GM23248 (cell line): Measurements from ENCODE around the gene SPEF2.

ENCODE experiments used
- EZH2 ChIP-seq: fragments of 200-600 bp; sonication (generic); IDR thresholded peaks from 2 replicates; pipeline ENCODE4 v1.6.1; 2018; ENCODE audit warnings: antibody characterized with exemption, mild to moderate bottlenecking; ENCODE audit not compliant: insufficient read depth, poor library complexity, severe bottlenecking
- EZH2phosphoT487 ChIP-seq: fragments of 200-600 bp; sonication (generic); IDR thresholded peaks from 2 replicates; pipeline ENCODE4 v1.6.1; 2018; ENCODE audit warnings: antibody characterized with exemption, moderate library complexity, mild to moderate bottlenecking, low read depth; ENCODE audit not compliant: insufficient read depth

DNA sequence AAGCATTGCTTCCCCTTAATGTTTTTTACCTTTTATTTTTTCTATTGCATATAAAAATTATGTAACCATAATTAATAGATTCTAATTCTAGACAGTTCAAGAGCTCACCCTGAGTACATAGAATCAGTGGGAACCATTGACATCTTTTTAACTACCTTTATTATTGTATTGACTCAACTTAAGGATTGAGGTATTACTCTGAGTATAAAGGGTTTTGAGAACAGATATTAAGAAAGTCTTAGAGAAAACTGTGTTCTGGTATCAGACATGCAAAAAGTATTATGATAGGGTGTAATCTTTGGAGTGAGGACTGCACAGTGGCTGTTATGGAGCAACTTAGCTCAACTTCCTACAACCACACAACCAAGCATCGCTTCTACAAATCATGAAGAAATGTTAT lies 8.9 kb downstream of the SPEF2 start:
- no peak for TF ChIP-seq EZH2
- TF ChIP-seq EZH2phosphoT487 = no peak
